GM12878 (cell line): ENCODE data around the gene SPTAN1. TPM values are rescaled to one million over a fixed set of nuclear protein-coding genes. Genes with fewer than 3 reads are reported as not detected.

ENCODE experiments used
- ATAC-seq: fragments of 200-7000 bp; cut with Tn5 transposase; 3 replicates; pipeline ENCODE4 v1.9.1; 2020; ENCODE audit warnings: mild to moderate bottlenecking, moderate library complexity
- BruUV-seq: library from RNA; stranded (reverse); fragments of 400-500 nt; replicated peaks from 2 replicates; lab custom pipeline; 2021; lab: Mats Ljungman, UMichigan
- CTCF ChIA-PET: fragments of 300-600 bp; sonication (Branson Sonifier 250); formaldehyde crosslinking; extraction: SDS; loops from one replicate; lab custom pipeline; 2021; ENCODE audit warnings: inconsistent platforms; lab: Yijun Ruan, JAX
- POLR2A ChIA-PET: fragments of 350-600 bp; formaldehyde crosslinking; extraction: SDS; loops from one replicate; lab custom pipeline; 2021; ENCODE audit warnings: inconsistent platforms; lab: Charles Lee
- RAD21 ChIA-PET: fragments of 300-600 bp; sonication (Branson Sonifier 250); formaldehyde crosslinking; loops from one replicate; lab custom pipeline; 2023; ENCODE audit warnings: antibody characterized with exemption; ENCODE audit not compliant: unreplicated experiment; lab: Charles Lee
- SMC1A ChIA-PET: fragments of 300-600 bp; sonication (Branson Sonifier 250); formaldehyde crosslinking; loops from one replicate; lab custom pipeline; 2023; ENCODE audit not compliant: unreplicated experiment, uncharacterized antibody; lab: Charles Lee
- DNase-seq: peaks from one replicate; pipeline ENCODE4 v3.0.0-alpha.2; 2011; ENCODE audit warnings: low read depth, low spot score
- FAIRE-seq: peaks from 3 replicates; lab custom pipeline; 2011; peaks lifted over from hg19 to GRCh38; lab: Jason Lieb, UNC
- H2AFZ ChIP-seq: 2 replicates; pipeline ENCODE4 v1.6.0; 2011; ENCODE audit warnings: low read depth, low read length, control low read depth; ENCODE audit not compliant: control insufficient read depth
- H3K27ac ChIP-seq: 2 replicates; pipeline ENCODE4 v1.5.1; 2011; ENCODE audit warnings: control low read depth; ENCODE audit not compliant: control insufficient read depth, insufficient read depth
- H3K27me3 ChIP-seq, 2 experiments: replicated peaks in 1 of 2; 2 replicates each; pipeline versions ENCODE4 v1.6.0 to v1.6.1; 2011; ENCODE audit warnings: low read length in 1 of 2; ENCODE audit not compliant: control insufficient read depth in 2 of 2, insufficient read depth in 2 of 2
- H3K36me3 ChIP-seq, 2 experiments: 2 replicates each; pipeline ENCODE4 v1.5.1; 2011; ENCODE audit warnings: low read length in 1 of 2; ENCODE audit not compliant: control insufficient read depth in 2 of 2, insufficient read depth in 2 of 2
- H3K4me1 ChIP-seq: 2 replicates; pipeline ENCODE4 v1.6.1; 2011; ENCODE audit warnings: mild to moderate bottlenecking, low read length, moderate library complexity, mixed read lengths; ENCODE audit not compliant: control insufficient read depth, insufficient read depth
- H3K4me2 ChIP-seq: 2 replicates; pipeline ENCODE4 v1.6.0; 2011; ENCODE audit warnings: control low read depth; ENCODE audit not compliant: control insufficient read depth, insufficient read depth
- H3K4me3 ChIP-seq: fragments of 200-600 bp; sonication (generic); 2 replicates; pipeline ENCODE4 v1.5.1; 2016
- H3K79me2 ChIP-seq: 2 replicates; pipeline ENCODE4 v1.6.0; 2011; ENCODE audit warnings: low read length; ENCODE audit not compliant: control insufficient read depth, insufficient read depth
- H3K9ac ChIP-seq: 2 replicates; pipeline ENCODE4 v1.8.0; 2011; ENCODE audit warnings: low read length, control low read depth, mixed read lengths; ENCODE audit not compliant: control insufficient read depth, insufficient read depth
- H3K9me3 ChIP-seq: replicated peaks from 3 replicates; pipeline ENCODE4 v1.5.1; 2011; ENCODE audit warnings: mild to moderate bottlenecking, low read length; ENCODE audit not compliant: control insufficient read depth, insufficient read depth
- H4K20me1 ChIP-seq: 2 replicates; pipeline ENCODE4 v1.6.0; 2011; ENCODE audit not compliant: control insufficient read depth, insufficient read depth
- BACH1 ChIP-seq: fragments of 450-650 bp; IDR thresholded peaks from 2 replicates; pipeline ENCODE4 v1.6.1; 2017; ENCODE audit warnings: mild to moderate bottlenecking, borderline replicate concordance
- CBX3 ChIP-seq: fragments of 200-600 bp; sonication (generic); IDR thresholded peaks from 2 replicates; pipeline ENCODE4 v1.6.1; 2016; ENCODE audit warnings: low read depth, borderline replicate concordance
- E2F4 ChIP-seq: IDR thresholded peaks from 2 replicates; pipeline ENCODE4 v1.6.1; 2012; ENCODE audit warnings: low read depth, low read length, improper control_type of control experiment
- IKZF1 ChIP-seq: fragments of 450-650 bp; conservative IDR thresholded peaks from 2 replicates; pipeline ENCODE4 v1.6.1; 2017; ENCODE audit warnings: antibody characterized with exemption, mild to moderate bottlenecking
- NFYB ChIP-seq: IDR thresholded peaks from 2 replicates; pipeline ENCODE4 v1.6.1; 2011; ENCODE audit warnings: low read depth, mild to moderate bottlenecking, low read length, improper control_type of control experiment, moderate library complexity; ENCODE audit not compliant: insufficient read depth
- NR2C1 ChIP-seq: fragments of 450-650 bp; IDR thresholded peaks from 2 replicates; pipeline ENCODE4 v1.6.1; 2017; ENCODE audit warnings: antibody characterized with exemption, mild to moderate bottlenecking, moderate library complexity
- ZNF687 ChIP-seq: fragments of 450-650 bp; IDR thresholded peaks from 2 replicates; pipeline ENCODE4 v1.6.1; 2017; ENCODE audit warnings: mild to moderate bottlenecking, moderate library complexity
- WGBS: methylation state at CpG from one replicate; pipeline ENCODE4 v1.1.6; 2016; ENCODE audit warnings: low lambda C conversion rate; ENCODE audit not compliant: insufficient replicate concordance, insufficient coverage; ENCODE audit errors: missing lambda C conversion rate; 5-methylcytosine and 5-hydroxymethylcytosine counted together
- in situ Hi-C: fragments of 300-500 bp; cut with MboI; formaldehyde crosslinking; loops from 9 replicates; pipeline ENCODE4 v1.14.3; 2018; ENCODE audit warnings: mixed read lengths
- intact Hi-C: fragments of 100-400 bp; cut with micrococcal nuclease; formaldehyde crosslinking; loops from one replicate; pipeline ENCODE4 v1.14.2; 2022; ENCODE audit not compliant: unreplicated experiment
- polyA plus RNA-seq, 11 experiments: library from polyadenylated mRNA; depleted of rRNA in 4 of 11; unstranded in 6 of 11; stranded (reverse) in 5 of 11; fragments of >200 nt; fragmentation: Nextera tagmentation in 4 of 11; fragmentation: Illumina TruSeq in 1 of 11; extraction: Ambion mirVana in 4 of 11; extraction: Trizol in 1 of 11; gene quantifications; 1 replicate in 1 of 11; 2 replicates in 10 of 11; pipeline versions ENCODE4 v1.2.1 to v1.2.3, GENCODE V29; 2011 to 2016; ENCODE audit warnings: inconsistent platforms in 2 of 11, missing spikeins in 2 of 11, low read depth in 1 of 11
- total RNA-seq, 4 experiments: library from RNA; depleted of rRNA in 3 of 4; stranded (reverse); fragments of >200 nt in 3 of 4; fragmentation: Illumina TruSeq in 1 of 4; extraction: Trizol in 1 of 4; gene quantifications; 2 replicates each; pipeline versions ENCODE4 v1.2.1 to v1.2.3, GENCODE V29; 2013 to 2021

Gene SPTAN1
- total and polyA plus RNA-seq, 10 of the 15 experiments (the other 5 are each of a cell fraction or from before 2014, with no cell fraction given) = 18.7 to 156 (median 73.6) TPM

- H3K79me2 ChIP-seq = no peaks in the 10 kb centered on the region
- RAD21 ChIA-PET = no interaction called here
- H4K20me1 ChIP-seq = no peaks in the 10 kb centered on the region
- ATAC-seq (no peak), DNase-seq (no peak), FAIRE-seq (no peak)
- no peak overlapping the region for H3K4me3 ChIP-seq
- H3K27me3 ChIP-seq = no peaks in the 10 kb centered on the region
- H3K27ac ChIP-seq = no peak overlapping the region
- CTCF ChIA-PET = interaction anchor here (1.8 kb wide), 1 partner anchor 136 kb away, joined by 3 read pairs; no protein-coding TSS in a partner anchor
- SMC1A ChIA-PET = interaction anchor here (1.2 kb wide), 1 partner anchor 14 kb away, joined by 4 read pairs; no protein-coding TSS in a partner anchor
- no TSS peak for BruUV-seq
- no peak for TF ChIP-seq IKZF1
- no peak for TF ChIP-seq ZNF687
- TF ChIP-seq NR2C1 = no peak
- no peak for TF ChIP-seq NFYB
- TF ChIP-seq E2F4 = no peak
- TF ChIP-seq BACH1 = no peak
- no peak for TF ChIP-seq CBX3
- intact Hi-C loops (no loop called here), in situ Hi-C loops (no loop called here)
- H3K9me3 ChIP-seq = no peaks in the 10 kb centered on the region
- peaks cover 14 to 29% of the 10 kb centered on the region in 2 experiments for H3K36me3 ChIP-seq
- no peak overlapping the region for H3K4me2 ChIP-seq
- no peak overlapping the region for H3K9ac ChIP-seq
- 84% methylated on average over 4 of the region's 4 CpGs for WGBS
- no peaks in the 10 kb centered on the region for H3K4me1 ChIP-seq
- H2AFZ ChIP-seq = no peak overlapping the region
- POLR2A ChIA-PET = no interaction called here
Measured at GRCh38 chr9:128575469-128575868, 23.1 kb downstream of the SPTAN1 start.
